NB4 (cell line): ENCODE measurements around the gene TDP2.

Experiments used
- MAX ChIP-seq: IDR thresholded peaks from 2 replicates; pipeline ENCODE4 v1.6.1; 2011; ENCODE audit warnings: low read depth, low read length
- MYC ChIP-seq: IDR thresholded peaks from 2 replicates; pipeline ENCODE4 v1.6.1; 2011; ENCODE audit warnings: low read depth, low read length
- POLR2A ChIP-seq: IDR thresholded peaks from 2 replicates; pipeline ENCODE4 v1.6.1; 2011; ENCODE audit warnings: mild to moderate bottlenecking; ENCODE audit not compliant: insufficient read length; ENCODE audit errors: extremely low read depth
- TF ChIP-seq, protein P1 (sequence below): IDR thresholded peaks from one replicate; pipeline ENCODE4 v1.5.1; 2012; ENCODE audit warnings: low read depth, low read length

DNA sequence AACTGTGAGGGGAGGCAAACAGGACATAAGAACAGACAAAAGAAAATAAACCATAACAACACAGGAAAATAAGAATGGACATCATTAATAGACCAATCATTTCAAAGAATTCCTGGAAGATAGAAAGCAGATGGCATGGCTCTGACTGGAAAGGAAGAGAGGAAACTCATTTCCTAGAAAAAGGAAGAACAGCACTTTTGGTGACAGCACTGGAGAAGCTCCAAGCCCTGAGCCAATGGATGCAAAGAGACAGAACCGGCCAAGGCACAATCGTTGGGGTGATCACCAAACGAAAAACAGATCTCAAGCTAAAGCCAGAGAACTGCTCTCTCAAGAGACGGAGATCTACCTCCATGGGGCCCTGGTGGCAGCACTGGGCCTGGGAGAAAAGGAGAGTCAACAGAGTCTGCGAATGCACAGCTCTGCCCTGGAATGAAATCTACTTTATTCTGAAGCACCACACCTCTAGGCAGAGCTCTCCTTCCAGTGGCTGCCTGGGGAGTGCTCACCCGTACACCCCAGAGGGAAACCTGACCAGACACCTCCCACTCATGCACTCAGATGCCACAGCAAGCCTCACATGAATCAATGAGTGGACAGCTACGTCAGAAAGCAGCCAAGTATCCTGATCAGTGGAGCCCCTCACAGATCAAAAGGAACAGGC, 44.9 kb downstream of the TDP2 start:
- TF ChIP-seq, protein P1, sequence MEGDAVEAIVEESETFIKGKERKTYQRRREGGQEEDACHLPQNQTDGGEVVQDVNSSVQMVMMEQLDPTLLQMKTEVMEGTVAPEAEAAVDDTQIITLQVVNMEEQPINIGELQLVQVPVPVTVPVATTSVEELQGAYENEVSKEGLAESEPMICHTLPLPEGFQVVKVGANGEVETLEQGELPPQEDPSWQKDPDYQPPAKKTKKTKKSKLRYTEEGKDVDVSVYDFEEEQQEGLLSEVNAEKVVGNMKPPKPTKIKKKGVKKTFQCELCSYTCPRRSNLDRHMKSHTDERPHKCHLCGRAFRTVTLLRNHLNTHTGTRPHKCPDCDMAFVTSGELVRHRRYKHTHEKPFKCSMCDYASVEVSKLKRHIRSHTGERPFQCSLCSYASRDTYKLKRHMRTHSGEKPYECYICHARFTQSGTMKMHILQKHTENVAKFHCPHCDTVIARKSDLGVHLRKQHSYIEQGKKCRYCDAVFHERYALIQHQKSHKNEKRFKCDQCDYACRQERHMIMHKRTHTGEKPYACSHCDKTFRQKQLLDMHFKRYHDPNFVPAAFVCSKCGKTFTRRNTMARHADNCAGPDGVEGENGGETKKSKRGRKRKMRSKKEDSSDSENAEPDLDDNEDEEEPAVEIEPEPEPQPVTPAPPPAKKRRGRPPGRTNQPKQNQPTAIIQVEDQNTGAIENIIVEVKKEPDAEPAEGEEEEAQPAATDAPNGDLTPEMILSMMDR = no peak
- no peak for TF ChIP-seq POLR2A
- TF ChIP-seq MAX = no peak
- no peak for TF ChIP-seq MYC
